ENCODE measurements around the gene SFT2D3.

DNA sequence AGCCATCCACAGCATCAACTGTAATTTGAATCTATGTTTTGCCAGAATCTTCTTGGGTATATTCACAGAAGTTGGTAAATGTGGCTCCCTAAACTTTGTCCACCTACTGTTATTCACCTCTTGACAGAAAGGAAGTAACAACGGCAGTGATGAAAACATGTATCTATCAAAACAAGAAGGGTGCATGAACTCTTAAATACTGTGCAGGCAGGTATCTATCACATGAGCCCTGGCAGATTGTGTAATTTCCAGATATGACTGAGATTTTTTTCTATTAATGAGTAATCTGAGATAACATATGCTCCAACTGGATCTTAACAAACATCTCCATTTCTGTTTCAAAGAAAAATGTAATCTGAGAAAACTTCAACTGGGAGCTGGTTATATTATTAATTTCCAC, 36.6 kb downstream of the SFT2D3 start:
- TF ChIP-seq, protein P1, sequence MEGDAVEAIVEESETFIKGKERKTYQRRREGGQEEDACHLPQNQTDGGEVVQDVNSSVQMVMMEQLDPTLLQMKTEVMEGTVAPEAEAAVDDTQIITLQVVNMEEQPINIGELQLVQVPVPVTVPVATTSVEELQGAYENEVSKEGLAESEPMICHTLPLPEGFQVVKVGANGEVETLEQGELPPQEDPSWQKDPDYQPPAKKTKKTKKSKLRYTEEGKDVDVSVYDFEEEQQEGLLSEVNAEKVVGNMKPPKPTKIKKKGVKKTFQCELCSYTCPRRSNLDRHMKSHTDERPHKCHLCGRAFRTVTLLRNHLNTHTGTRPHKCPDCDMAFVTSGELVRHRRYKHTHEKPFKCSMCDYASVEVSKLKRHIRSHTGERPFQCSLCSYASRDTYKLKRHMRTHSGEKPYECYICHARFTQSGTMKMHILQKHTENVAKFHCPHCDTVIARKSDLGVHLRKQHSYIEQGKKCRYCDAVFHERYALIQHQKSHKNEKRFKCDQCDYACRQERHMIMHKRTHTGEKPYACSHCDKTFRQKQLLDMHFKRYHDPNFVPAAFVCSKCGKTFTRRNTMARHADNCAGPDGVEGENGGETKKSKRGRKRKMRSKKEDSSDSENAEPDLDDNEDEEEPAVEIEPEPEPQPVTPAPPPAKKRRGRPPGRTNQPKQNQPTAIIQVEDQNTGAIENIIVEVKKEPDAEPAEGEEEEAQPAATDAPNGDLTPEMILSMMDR (CRISPR knock-in tag; IDR thresholded peaks at IDR 0.05), result no peak
- TF ChIP-seq RFX5 (IDR thresholded peaks at IDR 0.05; ENCODE audit: low read depth, low read length), result no peak
- TF ChIP-seq, protein P2, sequence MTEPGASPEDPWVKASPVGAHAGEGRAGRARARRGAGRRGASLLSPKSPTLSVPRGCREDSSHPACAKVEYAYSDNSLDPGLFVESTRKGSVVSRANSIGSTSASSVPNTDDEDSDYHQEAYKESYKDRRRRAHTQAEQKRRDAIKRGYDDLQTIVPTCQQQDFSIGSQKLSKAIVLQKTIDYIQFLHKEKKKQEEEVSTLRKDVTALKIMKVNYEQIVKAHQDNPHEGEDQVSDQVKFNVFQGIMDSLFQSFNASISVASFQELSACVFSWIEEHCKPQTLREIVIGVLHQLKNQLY (CRISPR knock-in tag; IDR thresholded peaks at IDR 0.05), result no peak

All from HepG2 (cell line).